Body of pancreas (tissue), 4 donors: ENCODE data around the gene PLXNB3.

Experiments
- CTCF ChIP-seq, 7 experiments: fragments of 450-650 bp in 4 of 7; fragments of 200-600 bp in 3 of 7; sonication (generic) in 3 of 7; IDR thresholded peaks; one replicate each; pipeline ENCODE4 v1.5.1; 2016 to 2019; ENCODE audit warnings: antibody characterized with exemption in 7 of 7
- POLR2A ChIP-seq, 3 donors: fragments of 450-650 bp; IDR thresholded peaks; one replicate each; pipeline ENCODE4 v1.6.1; 2016; ENCODE audit warnings: antibody characterized with exemption in 3 of 3, mild to moderate bottlenecking in 2 of 3

- TF ChIP-seq CTCF (IDR thresholded peaks at IDR 0.05), result no peak
- no peak for TF ChIP-seq POLR2A (IDR thresholded peaks at IDR 0.05)
These were observed 40.1 kb downstream of the PLXNB3 start for GRCh38 chrX:153804100-153804595.
